Measurements from ENCODE around the gene TMEM270.
A peak's percentile ranks its signal among the peaks of the same experiment; 100 is the strongest.
"Not testable (repeated sequence)": the region's sequence is repeated elsewhere in the genome, so short reads cannot be mapped to it uniquely, and the experiment has no call there.

TMEM270 gene

DNA sequence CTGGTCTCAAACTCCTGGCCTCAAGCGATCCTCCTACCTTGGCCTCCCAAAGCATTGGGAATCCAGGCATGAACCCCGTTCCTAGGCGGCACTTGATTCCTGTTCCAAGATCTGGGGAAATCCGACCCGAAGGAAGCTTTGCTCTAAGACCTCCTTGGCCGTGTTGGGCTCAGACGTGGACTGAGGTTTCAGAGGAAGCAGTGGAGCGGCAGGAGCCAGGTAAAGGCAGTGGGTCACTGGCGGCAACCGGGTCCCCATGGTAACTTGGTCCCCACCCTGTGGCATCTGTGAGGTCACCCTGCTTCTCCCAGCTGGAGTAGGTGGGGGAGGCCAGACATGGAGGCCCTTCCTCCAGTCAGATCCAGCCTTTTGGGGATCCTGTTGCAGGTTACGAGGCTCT lies at the start of gene TMEM270:
Gene TMEM270, plus strand, starts transcription at position 301 of the 400 bp plus-strand sequence. Its CDS starts 36 bp downstream, at position 337.
- no peak for DNase-seq (ENCODE audit: low read depth)
- no peak within 1 kb of the TSS for H3K4me3 ChIP-seq (ENCODE audit: control insufficient read depth, low read depth, low read length)
- no peak for TF ChIP-seq CTCF (conservative IDR thresholded peaks at IDR 0.05; ENCODE audit: control insufficient read depth, insufficient read depth, low read depth, low read length)

DNA sequence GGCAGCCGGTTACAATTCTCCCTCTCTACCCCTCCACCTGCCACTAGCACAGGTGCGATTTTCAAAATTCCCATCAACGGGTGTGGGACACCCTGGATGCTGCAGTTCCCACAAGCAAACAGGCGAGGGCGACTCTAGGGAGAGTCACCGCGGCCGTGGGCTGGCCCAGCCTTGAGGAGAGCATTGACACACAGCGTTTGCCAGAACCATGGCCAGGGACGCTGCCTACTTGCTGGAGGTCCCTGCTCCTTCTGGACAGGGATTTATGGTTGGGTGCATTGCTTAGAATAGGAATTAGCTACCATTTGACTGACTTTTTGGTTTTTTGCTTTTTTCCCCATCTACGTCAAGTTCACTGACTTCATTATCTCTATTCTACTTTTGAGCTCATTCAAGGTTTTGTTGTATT lies 49.2 kb upstream of the TMEM270 start:
- H3K4me3 ChIP-seq (ENCODE audit: control insufficient read depth, low read depth, low read length) = no peak overlapping the region
- peak; percentile 82 for TF ChIP-seq CTCF (conservative IDR thresholded peaks at IDR 0.05; ENCODE audit: control insufficient read depth, insufficient read depth, low read depth, low read length)
- peak; percentile 58 for DNase-seq (ENCODE audit: low read depth)

DNA sequence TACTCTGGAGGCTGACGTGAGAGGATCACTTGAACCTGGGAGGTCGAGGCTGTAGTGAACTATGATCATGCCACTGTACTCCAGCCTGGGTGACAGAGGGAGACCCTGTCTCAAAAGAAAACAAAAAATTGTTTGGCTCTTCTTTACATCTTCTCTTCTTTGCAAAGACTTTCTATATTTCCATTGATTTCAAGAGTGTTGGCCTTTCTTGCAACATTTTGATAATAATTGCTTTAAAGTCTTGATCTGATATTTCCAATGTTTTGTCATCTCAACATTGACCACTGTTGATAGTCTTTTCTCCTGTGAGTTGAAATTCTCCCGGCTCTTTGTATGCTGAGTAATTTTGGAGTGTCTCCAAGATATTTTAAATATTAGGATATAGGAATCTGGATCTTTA lies 48.0 kb upstream of the TMEM270 start:
- DNase-seq (ENCODE audit: low read depth) = no peak
- no peak overlapping the region for H3K4me3 ChIP-seq (ENCODE audit: control insufficient read depth, low read depth, low read length)
- TF ChIP-seq CTCF (conservative IDR thresholded peaks at IDR 0.05; ENCODE audit: control insufficient read depth, insufficient read depth, low read depth, low read length) = no peak

GRCh38 chr7:73815436-73815835 lies 45.5 kb upstream of the TMEM270 start:
- TF ChIP-seq CTCF (conservative IDR thresholded peaks at IDR 0.05; ENCODE audit: control insufficient read depth, insufficient read depth, low read depth, low read length) = no peak
- no peak for DNase-seq (ENCODE audit: low read depth)
- no peak overlapping the region for H3K4me3 ChIP-seq (ENCODE audit: control insufficient read depth, low read depth, low read length)

DNA sequence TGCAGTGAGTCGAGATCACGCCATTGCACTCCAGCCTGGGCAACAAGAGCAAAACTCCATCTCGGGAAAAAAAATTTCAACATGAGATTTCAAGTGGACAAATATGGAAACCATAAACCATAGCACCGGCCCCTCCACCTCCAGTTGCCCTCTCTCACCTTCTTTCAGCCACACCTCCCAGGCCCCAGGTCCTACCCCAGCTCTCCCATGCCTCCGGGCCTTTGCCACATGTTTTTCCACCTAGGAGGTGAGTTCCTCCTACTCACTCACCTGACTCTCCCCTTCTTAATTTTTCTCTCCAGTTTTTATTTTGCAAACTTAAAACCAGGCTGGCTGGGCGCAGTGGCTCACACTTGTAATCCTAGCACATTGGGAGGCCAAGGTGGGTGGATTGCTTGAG lies 43.8 kb upstream of the TMEM270 start:
- no peak overlapping the region for H3K4me3 ChIP-seq (ENCODE audit: control insufficient read depth, low read depth, low read length)
- no peak for DNase-seq (ENCODE audit: low read depth)
- no peak for TF ChIP-seq CTCF (conservative IDR thresholded peaks at IDR 0.05; ENCODE audit: control insufficient read depth, insufficient read depth, low read depth, low read length)

DNA sequence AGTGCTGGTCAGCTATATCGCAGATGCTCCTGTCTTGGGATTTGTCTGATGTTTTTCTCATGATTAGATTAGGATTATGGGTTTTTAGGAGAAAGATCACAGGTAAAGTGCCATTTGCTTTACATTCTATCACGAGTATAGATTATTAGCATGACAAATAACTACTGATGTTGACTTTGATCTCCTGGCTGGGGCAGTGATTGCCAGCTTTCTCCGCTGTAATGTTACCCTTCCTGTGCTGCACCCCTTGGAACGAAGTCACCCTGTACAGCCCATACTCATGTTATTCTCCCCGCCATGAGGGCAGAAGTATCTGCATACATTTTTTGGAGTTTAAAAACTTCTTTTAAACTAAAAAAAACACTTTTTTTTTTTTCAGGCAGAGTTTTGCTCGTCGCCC lies 40.9 kb upstream of the TMEM270 start:
- DNase-seq (ENCODE audit: low read depth) = no peak
- no peak overlapping the region for H3K4me3 ChIP-seq (ENCODE audit: control insufficient read depth, low read depth, low read length)
- TF ChIP-seq CTCF (conservative IDR thresholded peaks at IDR 0.05; ENCODE audit: control insufficient read depth, insufficient read depth, low read depth, low read length) = no peak

DNA sequence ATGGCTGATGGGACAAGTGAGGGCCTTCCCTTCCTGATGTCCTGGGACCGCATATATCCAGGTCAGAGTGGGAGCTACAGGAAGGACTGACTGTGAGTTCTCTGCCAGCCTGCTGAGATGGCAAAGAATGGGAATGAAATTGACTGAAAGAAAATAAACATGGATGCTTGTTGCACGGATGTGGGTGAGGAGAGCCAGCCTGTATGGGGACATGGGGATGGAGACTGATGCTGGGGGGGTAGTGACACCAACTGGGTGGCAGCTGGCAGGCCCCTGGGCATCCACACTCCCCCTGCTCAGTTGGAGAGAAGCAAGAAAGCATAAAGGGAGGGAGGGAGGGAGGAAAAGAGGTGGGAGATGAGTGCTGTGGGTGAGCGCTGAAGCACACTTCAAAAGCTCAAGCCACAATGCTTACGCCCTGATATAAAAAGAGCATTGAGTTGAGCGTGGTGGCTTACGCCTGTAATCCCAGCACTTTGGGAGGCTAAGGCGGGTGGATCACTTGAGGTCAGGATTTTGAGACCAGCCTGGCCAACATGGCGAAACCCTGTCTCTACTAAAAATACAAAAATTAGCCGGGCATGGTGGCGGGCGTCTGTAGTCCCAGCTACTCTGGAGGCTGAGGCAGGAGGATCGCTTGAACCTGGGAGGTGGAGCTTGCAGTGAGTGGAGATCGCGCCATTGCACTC lies 39.2 kb upstream of the TMEM270 start:
- H3K4me3 ChIP-seq (ENCODE audit: control insufficient read depth, low read depth, low read length); DNase-seq (ENCODE audit: low read depth): not testable (repeated sequence)
